IMR-90 (cell line): Measurements from ENCODE around the gene NFATC1. TPM values are rescaled to one million over a fixed set of nuclear protein-coding genes. Genes with fewer than 3 reads are reported as not detected.

Source experiments
- ATAC-seq: fragments of 200-7000 bp; cut with Tn5 transposase; 2 replicates; pipeline ENCODE4 v1.9.1; 2020; ENCODE audit warnings: low read depth, mild to moderate bottlenecking, moderate library complexity
- BruUV-seq: library from RNA; stranded (reverse); fragments of 400-500 nt; replicated peaks from 2 replicates; lab custom pipeline; 2021; lab: Mats Ljungman, UMichigan
- CTCF ChIA-PET: fragments of 300-600 bp; formaldehyde crosslinking; extraction: SDS; loops from one replicate; lab custom pipeline; 2021; ENCODE audit warnings: antibody characterized with exemption; lab: Yijun Ruan, JAX
- POLR2A ChIA-PET: fragments of 300-600 bp; sonication (Branson Sonifier 250); formaldehyde crosslinking; loops from one replicate; lab custom pipeline; 2022; ENCODE audit warnings: antibody characterized with exemption; ENCODE audit not compliant: unreplicated experiment; lab: Charles Lee
- DNase-seq: peaks from one replicate; pipeline ENCODE4 v3.0.0; 2013
- H2AFZ ChIP-seq: replicated peaks from 2 replicates; pipeline ENCODE3; 2013; ENCODE audit warnings: low read length, mild to moderate bottlenecking; ENCODE audit not compliant: poor library complexity
- H2AK5ac ChIP-seq: 2 replicates; pipeline ENCODE4 v1.6.1; 2013; ENCODE audit warnings: low read depth, low read length, inconsistent platforms
- H2AK9ac ChIP-seq: replicated peaks from 2 replicates; pipeline ENCODE3; 2013; ENCODE audit warnings: mild to moderate bottlenecking, low read depth, low read length, moderate library complexity; ENCODE audit not compliant: poor library complexity
- H2BK120ac ChIP-seq: 2 replicates; pipeline ENCODE4 v1.6.1; 2013; ENCODE audit warnings: low read depth, low read length, inconsistent platforms
- H2BK15ac ChIP-seq: 3 replicates; pipeline ENCODE4 v1.6.1; 2013; ENCODE audit warnings: low read depth, low read length, inconsistent platforms
- H2BK20ac ChIP-seq: 2 replicates; pipeline ENCODE4 v1.6.1; 2013; ENCODE audit warnings: low read depth, mild to moderate bottlenecking, inconsistent platforms, low read length, moderate library complexity
- H2BK5ac ChIP-seq: 2 replicates; pipeline ENCODE4 v1.6.1; 2013; ENCODE audit warnings: mild to moderate bottlenecking, low read depth, low read length, inconsistent platforms; ENCODE audit not compliant: poor library complexity, severe bottlenecking
- H3K14ac ChIP-seq: replicated peaks from 2 replicates; pipeline ENCODE4 v1.6.1; 2013; ENCODE audit warnings: low read depth, low read length, inconsistent platforms
- H3K18ac ChIP-seq: 2 replicates; pipeline ENCODE4 v1.6.1; 2013; ENCODE audit warnings: low read depth, low read length, control low read depth
- H3K23ac ChIP-seq: 2 replicates; pipeline ENCODE4 v1.6.1; 2013; ENCODE audit warnings: low read depth, low read length, inconsistent platforms
- H3K27ac ChIP-seq: 2 replicates; pipeline ENCODE4 v1.5.1; 2013; ENCODE audit warnings: mild to moderate bottlenecking, control low read depth, low read length; ENCODE audit not compliant: insufficient read depth
- H3K27me3 ChIP-seq: 2 replicates; pipeline ENCODE4 v1.6.1; 2013; ENCODE audit warnings: low read length; ENCODE audit not compliant: control insufficient read depth, insufficient read depth
- H3K36me3 ChIP-seq: 2 replicates; pipeline ENCODE4 v1.6.1; 2013; ENCODE audit warnings: low read length, mixed read lengths; ENCODE audit not compliant: control insufficient read depth, insufficient read depth
- H3K4ac ChIP-seq: 2 replicates; pipeline ENCODE4 v1.6.1; 2013; ENCODE audit warnings: low read depth, low read length, inconsistent platforms
- H3K4me1 ChIP-seq: 2 replicates; pipeline ENCODE4 v1.6.1; 2013; ENCODE audit warnings: low read length, mixed read lengths; ENCODE audit not compliant: control insufficient read depth, insufficient read depth
- H3K4me2 ChIP-seq: 2 replicates; pipeline ENCODE4 v1.6.1; 2013; ENCODE audit warnings: low read depth, mild to moderate bottlenecking, control low read depth, low read length, moderate library complexity
- H3K4me3 ChIP-seq: 2 replicates; pipeline ENCODE4 v1.5.1; 2013; ENCODE audit warnings: low read depth, mild to moderate bottlenecking, control low read depth, low read length, moderate library complexity; ENCODE audit not compliant: insufficient read depth
- H3K56ac ChIP-seq: 2 replicates; pipeline ENCODE4 v1.6.1; 2013; ENCODE audit warnings: low read length, inconsistent platforms; ENCODE audit not compliant: insufficient read depth; ENCODE audit errors: extremely low read depth
- H3K79me1 ChIP-seq, 2 experiments: 2 replicates each; pipeline ENCODE4 v1.6.1; 2013; ENCODE audit warnings: low read length in 2 of 2, inconsistent platforms in 1 of 2, low read depth in 1 of 2
- H3K9ac ChIP-seq: 2 replicates; pipeline ENCODE4 v1.6.1; 2013; ENCODE audit warnings: low read depth, low read length, control low read depth
- H3K9me1 ChIP-seq: 2 replicates; pipeline ENCODE4 v1.6.1; 2013; ENCODE audit warnings: low read length, inconsistent platforms; ENCODE audit not compliant: insufficient read depth
- H3K9me3 ChIP-seq: 2 replicates; pipeline ENCODE4 v1.6.1; 2013; ENCODE audit warnings: low read length; ENCODE audit not compliant: control insufficient read depth, insufficient read depth
- H4K20me1 ChIP-seq: 2 replicates; pipeline ENCODE4 v1.6.1; 2013; ENCODE audit warnings: low read length, inconsistent platforms; ENCODE audit not compliant: insufficient read depth
- H4K5ac ChIP-seq: 2 replicates; pipeline ENCODE4 v1.6.1; 2013; ENCODE audit warnings: mild to moderate bottlenecking, low read depth, low read length, control low read depth
- H4K8ac ChIP-seq, 2 experiments: 2 replicates each; pipeline ENCODE4 v1.6.1; 2013; ENCODE audit warnings: low read depth in 2 of 2, low read length in 2 of 2, control low read depth in 1 of 2, inconsistent platforms in 1 of 2
- H4K91ac ChIP-seq: 2 replicates; pipeline ENCODE4 v1.6.1; 2013; ENCODE audit warnings: low read depth, low read length, inconsistent platforms; ENCODE audit not compliant: insufficient read depth
- CHD1 ChIP-seq: IDR thresholded peaks from 2 replicates; pipeline ENCODE4 v1.6.1; 2012; ENCODE audit warnings: low read depth, low read length, improper control_type of control experiment
- MAFK ChIP-seq: IDR thresholded peaks from 2 replicates; pipeline ENCODE4 v1.6.1; 2012; ENCODE audit warnings: low read depth, low read length, improper control_type of control experiment
- MAZ ChIP-seq: IDR thresholded peaks from 2 replicates; pipeline ENCODE4 v1.6.1; 2012; ENCODE audit warnings: low read depth, mild to moderate bottlenecking, low read length, improper control_type of control experiment, moderate library complexity, borderline replicate concordance
- NFE2L2 ChIP-seq: fragments of 150-350 bp; IDR thresholded peaks from 2 replicates; pipeline ENCODE4 v1.6.1; 2016; ENCODE audit warnings: low read depth, mild to moderate bottlenecking, low read length
- WGBS, 2 experiments: methylation state at CpG; one replicate each; pipeline versions ENCODE4 v1.1.5 to v1.1.7; 2013; ENCODE audit warnings: missing lambda C conversion rate in 2 of 2; ENCODE audit not compliant: insufficient read length in 1 of 2; ENCODE audit errors: extremely low coverage in 2 of 2; 5-methylcytosine and 5-hydroxymethylcytosine counted together
- dilution Hi-C: fragments of 300-500 bp; cut with HindIII; formaldehyde crosslinking; loops from one replicate; pipeline ENCODE4 v1.14.3; 2018; ENCODE audit warnings: low sequenced_read_pairs; ENCODE audit not compliant: unreplicated experiment
- in situ Hi-C: fragments of 300-500 bp; cut with MboI; formaldehyde crosslinking; loops from 3 replicates; pipeline ENCODE4 v1.14.3; 2019; ENCODE audit warnings: low sequenced_read_pairs, inconsistent platforms, mixed read lengths
- intact Hi-C: fragments of 100-400 bp; cut with micrococcal nuclease; formaldehyde crosslinking; loops from 2 replicates; pipeline ENCODE4 v1.10.0; 2022
- polyA plus RNA-seq, 3 experiments: library from polyadenylated mRNA; depleted of rRNA; stranded (reverse); fragments of >200 nt; gene quantifications; 2 replicates each; pipeline ENCODE4 v1.2.3, GENCODE V29; 2012; ENCODE audit warnings: low replicate concordance in 1 of 3
- total RNA-seq: library from RNA; depleted of rRNA; stranded (reverse); fragments of >200 nt; gene quantifications from 2 replicates; pipeline ENCODE4 v1.2.3, GENCODE V29; 2012
- TF ChIP-seq, protein P1 (sequence below): fragments of 150-350 bp; IDR thresholded peaks from 2 replicates; pipeline ENCODE4 v1.6.1; 2016; ENCODE audit warnings: low read depth, mild to moderate bottlenecking, low read length, moderate library complexity, borderline replicate concordance

Gene NFATC1
- total and polyA plus RNA-seq, 2 of the 4 experiments (the other 2 are of a cell fraction), result 0.36 to 1.8 TPM

DNA sequence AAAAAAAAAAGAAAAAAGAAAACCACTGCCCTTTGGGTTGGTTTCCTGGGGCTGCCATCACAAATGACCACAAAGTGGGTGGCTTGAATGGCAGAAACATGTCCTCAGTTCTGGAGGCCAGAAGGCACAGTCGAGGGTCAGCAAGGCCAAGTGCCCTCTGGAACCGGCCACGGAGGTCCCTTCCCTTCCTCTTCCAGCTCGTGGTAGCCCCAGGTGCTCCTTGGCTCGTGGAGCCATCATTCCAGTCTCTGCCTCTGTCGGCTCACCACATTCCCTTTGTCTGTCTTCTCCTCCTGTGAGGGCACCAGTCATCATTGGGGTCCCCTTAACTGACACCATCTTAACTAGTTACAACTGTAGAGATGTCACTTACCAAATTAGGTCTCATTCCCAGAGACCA is 8.5 kb upstream of the NFATC1 start:
- Histone ChIP-seq H3K18ac (no peak overlapping the region), H4K8ac (no peak overlapping the region), H3K4ac (no peak overlapping the region), H3K4me2 (no peak overlapping the region), H2AK9ac (no peak overlapping the region), H3K23ac (no peak overlapping the region), H4K20me1 (no peaks in the 10 kb centered on the region), H2AK5ac (no peak overlapping the region), H3K4me3 (no peak overlapping the region), H3K27ac (no peak overlapping the region), H3K36me3 (no peaks in the 10 kb centered on the region), H2AFZ (no peak overlapping the region), H2BK120ac (no peak overlapping the region), H3K14ac (no peak overlapping the region), H2BK15ac (no peak overlapping the region), H3K79me1 (no peaks in the 10 kb centered on the region), H2BK20ac (no peak overlapping the region), H4K91ac (no peak overlapping the region), H3K9me3 (no peaks in the 10 kb centered on the region), H4K5ac (no peak overlapping the region), H3K56ac (no peak overlapping the region), H3K9ac (no peak overlapping the region), H3K9me1 (no peaks in the 10 kb centered on the region), H3K4me1 (peaks cover 3% of the 10 kb centered on the region; the same call in 1 of the 2 replicates), H3K27me3 (peaks cover 24% of the 10 kb centered on the region), H2BK5ac (no peak overlapping the region)
- DNase-seq (no peak), ATAC-seq (no peak)
- CTCF ChIA-PET, result no interaction called here
- no TSS peak for BruUV-seq
- intact Hi-C loops (no loop called here), in situ Hi-C loops (no loop called here), dilution Hi-C loops (no loop called here)
- 35% methylated on average over 2 of the region's 6 CpGs; no CpG with 5 or more reads in 1 of the 2 experiments for WGBS, 2 experiments
- TF ChIP-seq, protein P1, sequence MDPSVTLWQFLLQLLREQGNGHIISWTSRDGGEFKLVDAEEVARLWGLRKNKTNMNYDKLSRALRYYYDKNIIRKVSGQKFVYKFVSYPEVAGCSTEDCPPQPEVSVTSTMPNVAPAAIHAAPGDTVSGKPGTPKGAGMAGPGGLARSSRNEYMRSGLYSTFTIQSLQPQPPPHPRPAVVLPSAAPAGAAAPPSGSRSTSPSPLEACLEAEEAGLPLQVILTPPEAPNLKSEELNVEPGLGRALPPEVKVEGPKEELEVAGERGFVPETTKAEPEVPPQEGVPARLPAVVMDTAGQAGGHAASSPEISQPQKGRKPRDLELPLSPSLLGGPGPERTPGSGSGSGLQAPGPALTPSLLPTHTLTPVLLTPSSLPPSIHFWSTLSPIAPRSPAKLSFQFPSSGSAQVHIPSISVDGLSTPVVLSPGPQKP, result no peak
- TF ChIP-seq CHD1, result no peak
- no peak for TF ChIP-seq MAZ
- no peak for TF ChIP-seq NFE2L2
- no peak for TF ChIP-seq MAFK
- POLR2A ChIA-PET, result no interaction called here
